NK-92 (cell line): ENCODE data around the gene CDH4.

Source experiments
- DNase-seq: peaks from one replicate; lab custom pipeline; 2025; ENCODE audit not compliant: unreplicated experiment; lab: John Stamatoyannopoulos, UW

Gene CDH4

GRCh38 chr20:61483336-61484067 lies 231.4 kb downstream of the CDH4 start:
- DNase-seq: no peak

- DNase-seq: no peak
Observed at GRCh38 chr20:61486198-61486597, 234.1 kb downstream of the CDH4 start.

GRCh38 chr20:61487346-61487996 lies 235.4 kb downstream of the CDH4 start:
- no peak for DNase-seq

GRCh38 chr20:61487997-61488371 lies 235.9 kb downstream of the CDH4 start:
- no peak for DNase-seq

- no peak for DNase-seq
Observed at GRCh38 chr20:61490721-61491120, 238.7 kb downstream of the CDH4 start.

GRCh38 chr20:61492065-61492464 lies 240.0 kb downstream of the CDH4 start:
- DNase-seq: no peak

- DNase-seq: no peak
Observed at GRCh38 chr20:61493798-61494305, 241.8 kb downstream of the CDH4 start.

GRCh38 chr20:61494763-61495575 lies 242.9 kb downstream of the CDH4 start:
- no peak for DNase-seq

- DNase-seq: no peak
Observed at GRCh38 chr20:61497029-61497627, 245.1 kb downstream of the CDH4 start.

- no peak for DNase-seq
Observed at GRCh38 chr20:61499859-61500554, 247.9 kb downstream of the CDH4 start.

- DNase-seq: no peak
Observed at GRCh38 chr20:61500791-61501321, 248.8 kb downstream of the CDH4 start.

GRCh38 chr20:61502433-61502832 lies 250.4 kb downstream of the CDH4 start:
- DNase-seq: no peak

- DNase-seq: no peak
Observed at GRCh38 chr20:61503106-61503505, 251.0 kb downstream of the CDH4 start.

- DNase-seq: no peak
Observed at GRCh38 chr20:61505508-61505907, 253.4 kb downstream of the CDH4 start.

GRCh38 chr20:61507778-61508177 lies 255.7 kb downstream of the CDH4 start:
- DNase-seq: no peak

- DNase-seq: no peak
Observed at GRCh38 chr20:61508301-61509096, 256.4 kb downstream of the CDH4 start.

GRCh38 chr20:61510778-61511330 lies 258.8 kb downstream of the CDH4 start:
- DNase-seq: no peak

GRCh38 chr20:61512475-61512874 lies 260.4 kb downstream of the CDH4 start:
- no peak for DNase-seq
